DMS153 (cell line): ENCODE data around the gene HUS1.
"Not testable (repeated sequence)": the region's sequence is repeated elsewhere in the genome, so short reads cannot be mapped to it uniquely, and the experiment has no call there.

ENCODE experiments used
- DNase-seq: peaks from one replicate; lab custom pipeline; 2025; lab: John Stamatoyannopoulos, UW

Gene HUS1

GRCh38 chr7:47979145-47979831 is at the start of gene HUS1:
Gene HUS1, minus strand, starts transcription at chr7:47979615. Its CDS starts 96 bp downstream, at chr7:47979519.
- DNase-seq, result peak; percentile 93

GRCh38 chr7:48028938-48029337 is 49.5 kb upstream of the HUS1 start, which contains the start of gene SUN3:
Gene SUN3, minus strand, starts transcription at chr7:48029107. Its CDS starts 169 bp downstream, at chr7:48028938.
- DNase-seq, result no peak

GRCh38 chr7:48025624-48026023 is 46.2 kb upstream of the HUS1 start:
- DNase-seq, result no peak

DNA sequence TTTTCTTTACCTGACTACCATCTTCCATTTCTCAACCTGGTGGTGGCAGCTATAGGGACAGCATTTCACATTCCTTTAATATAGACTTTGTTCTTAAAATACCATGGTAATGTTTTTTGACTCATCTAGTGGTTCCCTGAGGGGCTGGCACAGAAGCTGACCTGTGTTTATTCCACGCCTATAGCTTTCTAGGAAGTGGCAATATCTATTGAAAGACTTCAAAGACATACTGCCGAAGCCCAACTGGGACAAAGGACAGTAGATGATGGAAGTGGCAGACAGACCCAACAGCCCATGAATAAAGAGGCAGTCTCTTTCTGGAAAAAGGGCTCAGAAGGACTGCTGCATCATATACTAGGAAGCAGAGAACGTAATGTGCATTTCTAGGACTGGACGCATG is 38.3 kb upstream of the HUS1 start:
- no peak for DNase-seq

DNA sequence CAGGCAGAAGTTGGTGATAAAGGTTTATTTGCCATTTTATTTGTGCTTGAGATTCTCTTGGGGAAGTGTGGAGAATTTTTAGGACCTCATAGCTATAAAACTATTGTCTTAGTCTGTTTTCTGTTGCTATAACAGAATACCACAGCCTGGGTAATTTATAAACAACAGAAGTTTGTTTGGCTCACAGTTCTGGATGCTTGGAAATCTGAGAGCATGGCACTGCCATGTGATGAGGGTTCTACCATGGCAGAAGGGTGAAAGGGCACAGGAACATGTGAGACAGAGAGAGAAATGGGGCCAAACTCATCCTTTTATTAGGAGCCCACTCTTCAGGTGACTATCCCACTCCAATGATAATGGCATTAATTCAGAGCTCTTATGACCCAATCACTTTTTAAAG is 37.2 kb upstream of the HUS1 start:
- no peak for DNase-seq

- no peak for DNase-seq
These were observed 32.5 kb upstream of the HUS1 start for GRCh38 chr7:48011951-48012350.

DNA sequence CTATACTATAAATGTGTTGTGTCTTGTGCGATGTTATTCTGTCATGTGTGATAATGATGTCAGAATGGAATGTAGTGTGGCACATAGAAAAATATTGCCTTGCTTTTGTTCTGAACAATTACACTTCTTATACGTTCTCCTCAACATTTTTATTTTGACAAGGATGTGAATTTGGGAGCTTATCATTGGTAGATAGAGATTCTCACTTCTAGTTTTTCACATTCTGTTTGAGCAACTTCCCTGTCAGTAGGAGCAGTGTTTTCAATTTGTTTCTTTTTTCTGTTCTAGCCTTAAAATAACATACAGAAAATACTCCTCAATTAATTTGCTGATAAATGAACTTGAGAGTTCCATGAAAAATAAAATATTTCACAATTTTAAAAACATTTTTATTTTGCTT is 31.9 kb upstream of the HUS1 start:
- no peak for DNase-seq

- DNase-seq, result no peak
These were observed 30.5 kb upstream of the HUS1 start for GRCh38 chr7:48009954-48010353.

- no peak for DNase-seq
These were observed 29.8 kb upstream of the HUS1 start for GRCh38 chr7:48009257-48009656.

DNA sequence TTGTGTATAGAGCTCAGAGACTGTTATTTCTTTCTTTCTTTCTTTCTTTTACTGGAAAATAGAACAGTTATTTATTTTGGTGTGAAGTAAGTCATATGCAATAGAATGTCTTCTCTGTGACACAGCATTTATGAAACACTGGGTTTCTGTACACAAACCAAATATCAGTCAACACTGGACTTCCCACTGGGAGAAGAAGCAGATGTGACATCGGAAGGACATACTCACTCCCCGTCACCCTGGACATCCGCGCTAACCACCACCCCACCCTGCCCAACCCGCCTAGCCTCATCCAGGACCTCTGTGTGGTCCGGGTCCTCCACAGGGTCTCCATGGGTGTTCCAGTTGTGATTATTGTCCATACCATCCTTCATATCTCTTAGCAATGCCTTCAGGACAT is 27.5 kb upstream of the HUS1 start:
- no peak for DNase-seq

DNA sequence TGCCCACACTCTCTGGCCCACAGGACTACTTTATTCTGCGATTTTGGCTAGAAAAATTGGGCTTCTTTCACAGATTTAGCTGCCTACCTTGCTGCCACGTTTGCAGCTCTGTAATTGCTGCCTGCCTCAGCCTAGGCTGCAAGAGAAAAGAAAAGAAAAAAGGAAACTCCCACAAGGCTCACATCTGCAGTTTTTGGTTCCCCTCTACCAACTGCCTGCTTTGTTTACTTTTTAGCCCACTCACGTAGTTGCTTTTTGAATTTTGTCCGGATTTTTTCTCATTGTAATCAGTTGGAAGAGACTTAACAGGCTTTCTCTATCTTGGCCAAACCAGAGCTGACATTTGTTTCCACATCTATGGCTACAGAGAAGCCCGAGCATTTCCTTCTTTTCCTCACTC is 25.2 kb upstream of the HUS1 start:
- no peak for DNase-seq

DNA sequence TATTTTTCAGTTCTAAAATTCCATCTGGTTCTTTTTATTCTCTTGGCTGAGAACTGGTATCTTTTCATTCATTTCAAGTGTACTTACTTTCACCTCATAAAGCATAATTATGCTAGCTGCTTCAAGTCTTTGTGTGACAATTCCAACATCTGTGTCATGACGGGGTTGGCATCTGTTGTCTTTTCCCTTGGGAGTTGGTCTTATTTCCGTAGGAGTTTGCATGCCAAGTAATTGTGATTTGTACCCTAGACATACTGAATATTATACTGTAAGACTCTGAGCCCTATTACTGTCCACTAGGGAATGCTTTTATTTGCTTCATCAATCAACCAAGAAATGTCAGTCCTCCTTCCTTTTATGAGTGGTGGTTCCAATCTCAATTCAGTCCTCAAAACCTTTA is 24.6 kb upstream of the HUS1 start:
- DNase-seq, result peak; percentile 44

DNA sequence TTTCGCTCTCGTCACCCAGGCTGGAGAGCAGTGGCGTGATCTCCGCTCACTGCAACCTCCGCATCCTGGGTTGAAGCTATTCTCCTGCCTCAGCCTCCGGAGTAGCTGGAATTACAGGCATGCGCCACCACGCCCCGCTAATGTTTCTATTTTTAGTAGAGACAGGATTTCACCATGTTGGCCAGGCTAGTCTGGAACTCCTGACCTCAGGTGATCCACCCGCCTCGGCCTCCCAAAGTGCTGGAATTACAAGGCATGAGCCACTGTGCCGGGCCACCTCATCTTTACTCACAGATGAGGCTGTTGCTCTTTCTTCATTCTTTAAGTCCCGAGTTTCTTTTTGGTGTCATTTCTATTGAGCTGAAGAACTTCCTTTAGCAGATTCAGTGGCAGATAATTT is 20.7 kb upstream of the HUS1 start:
- DNase-seq, result not testable (repeated sequence)

DNA sequence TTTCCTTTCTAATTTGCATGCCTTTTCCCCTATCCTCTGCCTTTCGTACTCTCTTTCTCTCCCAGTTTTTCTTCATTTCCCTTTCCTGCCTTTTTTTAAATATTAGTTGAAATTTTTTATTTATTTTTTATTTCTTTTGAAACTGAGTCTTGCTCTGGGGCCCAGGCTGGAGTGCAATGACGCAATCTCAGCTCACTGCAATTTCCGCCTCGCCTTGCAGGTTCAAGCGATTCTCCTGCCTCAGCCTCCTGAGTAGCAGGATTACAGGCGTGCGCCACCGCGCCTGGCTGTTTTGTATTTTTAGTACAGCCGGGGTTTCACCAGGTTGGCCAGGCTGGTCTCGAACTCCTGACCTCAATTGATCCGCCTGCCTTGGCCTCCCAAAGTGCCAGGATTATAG is 20.0 kb upstream of the HUS1 start:
- no peak for DNase-seq

GRCh38 chr7:47992446-47992845 is 13.0 kb upstream of the HUS1 start:
- no peak for DNase-seq

DNA sequence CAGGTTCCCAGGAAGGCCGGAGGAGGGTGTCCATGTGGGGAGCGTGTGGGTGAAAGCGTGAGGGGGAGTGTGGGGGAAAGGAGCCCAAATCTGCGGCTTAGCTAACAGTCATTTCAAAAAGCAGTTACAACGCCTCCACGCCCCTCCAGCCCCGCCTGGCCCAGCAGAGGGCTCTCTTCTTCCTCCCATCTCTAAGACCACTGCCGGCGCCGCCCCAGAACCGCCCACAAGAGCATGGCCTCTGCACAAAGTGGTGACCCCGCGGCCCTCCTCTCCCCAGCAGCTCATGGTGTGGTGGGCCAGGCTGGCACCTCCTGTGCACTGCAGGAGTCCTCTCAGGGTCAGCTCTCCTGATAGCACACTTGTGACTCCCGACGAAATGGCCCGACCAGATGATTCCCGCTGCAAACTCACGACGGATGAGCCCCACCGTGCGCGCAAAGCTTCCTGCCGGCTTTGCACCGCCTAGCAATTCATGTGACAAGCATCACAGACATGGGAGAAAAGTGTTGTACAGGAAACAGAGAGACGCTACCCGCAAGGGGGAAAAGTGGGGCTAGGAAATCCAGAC is 12.4 kb upstream of the HUS1 start:
- peak; percentile 78 for DNase-seq

GRCh38 chr7:47991270-47991669 is 11.9 kb upstream of the HUS1 start:
- DNase-seq, result no peak

DNA sequence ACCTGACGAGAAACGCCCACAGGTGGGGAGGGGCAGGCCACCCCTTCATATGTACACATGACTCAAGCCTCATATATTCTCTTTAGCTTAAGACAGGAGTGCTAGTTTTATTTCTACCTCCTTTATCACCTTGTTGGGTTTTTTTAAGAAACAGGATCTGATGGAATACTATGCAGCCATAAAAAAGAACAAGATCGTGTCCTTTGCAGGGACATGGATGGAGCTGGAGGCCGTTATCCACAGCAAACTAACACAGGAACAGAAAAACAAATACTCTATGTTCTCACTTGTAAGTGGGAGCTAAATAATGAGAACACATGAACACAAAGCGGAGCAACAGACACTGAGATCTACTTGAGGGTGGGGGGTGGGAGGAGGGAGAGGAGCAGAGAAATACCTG is 11.2 kb upstream of the HUS1 start:
- DNase-seq, result no peak

- DNase-seq, result peak; percentile 77
These were observed 10.4 kb upstream of the HUS1 start for GRCh38 chr7:47989607-47990400.

- DNase-seq, result no peak
These were observed 9.3 kb upstream of the HUS1 start for GRCh38 chr7:47988496-47989386.

DNA sequence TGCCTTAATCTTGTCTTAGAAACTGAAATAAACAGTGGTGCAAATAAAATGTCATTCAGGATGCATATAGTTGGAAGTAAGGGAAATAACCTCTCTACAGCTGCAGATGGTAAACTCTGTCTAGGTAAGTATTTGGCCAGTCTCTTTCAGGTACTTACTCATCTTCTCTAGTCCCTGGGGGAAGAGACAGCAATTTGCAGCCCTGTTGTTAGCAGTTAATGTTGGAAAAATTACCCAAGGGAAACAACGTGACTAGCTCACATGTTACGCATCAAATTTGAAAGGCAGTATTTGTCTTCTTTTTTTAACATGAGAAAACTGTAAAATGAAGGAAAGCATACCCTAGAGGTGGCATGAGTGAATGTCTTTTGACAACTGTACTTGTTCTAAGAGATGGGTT is 3.2 kb upstream of the HUS1 start:
- DNase-seq, result no peak

DNA sequence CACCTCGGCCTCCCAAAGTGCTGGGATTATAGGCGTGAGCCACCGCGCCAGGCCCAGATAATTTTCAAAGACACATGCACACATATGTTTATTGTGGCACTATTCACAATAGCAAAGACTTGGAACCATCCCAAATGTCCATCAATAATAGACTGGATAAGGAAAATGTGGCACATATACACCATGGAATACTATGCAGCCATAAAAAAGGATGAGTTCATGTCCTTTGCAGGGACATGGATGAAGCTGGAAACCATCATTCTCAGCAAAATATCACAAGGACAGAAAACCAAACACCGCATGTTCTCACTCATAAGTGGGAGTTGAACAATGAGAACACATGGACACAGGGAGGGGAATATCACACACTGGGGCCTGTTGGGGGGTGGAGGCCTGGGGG is 1.2 kb upstream of the HUS1 start:
- DNase-seq, result not testable (repeated sequence)
